ENCODE data around the gene PILRA. TPM values are rescaled to one million over a fixed set of nuclear protein-coding genes. Genes with fewer than 3 reads are reported as not detected.

The PILRA gene
- total and polyA plus RNA-seq, 2 of the 13 experiments (the other 11 are each of a cell fraction or from before 2014, with no cell fraction given) = 0.13 to 1.3 TPM

DNA sequence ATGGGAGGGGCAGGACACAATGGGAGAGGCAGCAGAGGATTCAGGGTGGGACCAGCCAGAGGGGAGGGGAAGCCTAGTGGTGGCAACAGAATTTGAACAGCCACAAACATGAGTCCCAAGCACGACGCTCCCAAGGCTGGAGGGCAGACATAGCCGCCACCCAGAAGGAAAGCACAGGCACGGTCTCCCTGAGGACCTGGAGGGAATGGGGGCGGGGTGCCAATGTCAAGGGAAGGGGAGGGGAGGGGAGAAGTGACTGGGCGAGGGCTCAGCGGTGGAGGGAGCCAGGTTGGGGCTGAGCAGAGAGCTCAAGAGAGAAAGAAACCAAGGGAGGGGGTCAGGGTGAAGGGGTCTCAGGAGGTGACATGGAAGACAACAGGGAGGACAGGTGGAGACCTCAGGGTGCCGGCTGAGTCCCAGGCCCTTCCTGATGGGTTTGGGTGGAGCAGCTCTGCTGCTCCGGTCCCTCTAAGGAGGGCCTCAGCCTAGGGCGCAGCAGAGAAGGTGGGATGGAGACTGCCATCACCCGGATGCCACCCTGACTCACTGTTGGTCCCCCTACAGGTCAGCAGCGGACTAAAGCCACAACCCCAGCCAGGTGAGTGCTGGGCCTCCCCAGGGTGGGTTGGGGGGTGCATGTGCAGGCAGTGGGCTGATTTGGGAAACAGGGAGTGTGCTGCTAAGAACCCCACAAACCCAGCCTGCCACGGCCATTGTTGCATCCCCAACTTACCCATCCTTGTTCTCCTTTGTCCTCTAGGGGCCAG is 24.2 kb downstream of the PILRA start:
- Histone ChIP-seq H3K4me2 (ENCODE audit: low read depth, low read length) (no peak overlapping the region), H3K9ac (ENCODE audit: insufficient read depth, low read depth, low read length) (no peak overlapping the region), H2AFZ (ENCODE audit: low read length) (no peak overlapping the region), H3K79me2 (ENCODE audit: insufficient read depth, low read length) (no peaks in the 10 kb centered on the region), H3K36me3 (replicated peaks in 1 of 2; ENCODE audit: control insufficient read depth in 1 of 2, insufficient read depth in 2 of 2, low read length in 2 of 2) (no peaks in the 10 kb centered on the region), H4K20me1 (ENCODE audit: insufficient read depth, low read length) (no peaks in the 10 kb centered on the region), H3K4me3 (replicated peaks in 1 of 3; ENCODE audit: insufficient read depth in 1 of 3, low read depth in 2 of 3, low read length in 3 of 3) (no peak overlapping the region), H3K4me1 (ENCODE audit: insufficient read depth, low read length) (peaks cover 17% of the 10 kb centered on the region), H3K27ac (ENCODE audit: extremely low read length, insufficient read depth, low read length) (no peak overlapping the region), H3K9me3 (ENCODE audit: low read length) (no peaks in the 10 kb centered on the region), H3K27me3 (ENCODE audit: control insufficient read depth in 1 of 2, insufficient read depth in 2 of 2, low read length in 2 of 2) (peaks cover 2 to 3% of the 10 kb centered on the region in 2 experiments; a peak in 2 of 5 replicates)
- no peak for FAIRE-seq
- peak; percentile 69 for ATAC-seq
- POLR2A ChIA-PET = interaction anchor here (2.4 kb wide), 1 partner anchor 31 kb away, joined by 10 read pairs; the partner anchor contains the start of gene ZCWPW1
- DNase-seq (ENCODE audit: low spot score) = no peak
- BruUV-seq (replicated peaks) = no TSS peak
- 43% methylated on average over 9 of the region's 13 CpGs for WGBS (ENCODE audit: low lambda C conversion rate)
- CTCF ChIA-PET (ENCODE audit: low intra/inter-chr PET ratio, low total read pairs) = no interaction called here
- TF ChIP-seq, protein P1, sequence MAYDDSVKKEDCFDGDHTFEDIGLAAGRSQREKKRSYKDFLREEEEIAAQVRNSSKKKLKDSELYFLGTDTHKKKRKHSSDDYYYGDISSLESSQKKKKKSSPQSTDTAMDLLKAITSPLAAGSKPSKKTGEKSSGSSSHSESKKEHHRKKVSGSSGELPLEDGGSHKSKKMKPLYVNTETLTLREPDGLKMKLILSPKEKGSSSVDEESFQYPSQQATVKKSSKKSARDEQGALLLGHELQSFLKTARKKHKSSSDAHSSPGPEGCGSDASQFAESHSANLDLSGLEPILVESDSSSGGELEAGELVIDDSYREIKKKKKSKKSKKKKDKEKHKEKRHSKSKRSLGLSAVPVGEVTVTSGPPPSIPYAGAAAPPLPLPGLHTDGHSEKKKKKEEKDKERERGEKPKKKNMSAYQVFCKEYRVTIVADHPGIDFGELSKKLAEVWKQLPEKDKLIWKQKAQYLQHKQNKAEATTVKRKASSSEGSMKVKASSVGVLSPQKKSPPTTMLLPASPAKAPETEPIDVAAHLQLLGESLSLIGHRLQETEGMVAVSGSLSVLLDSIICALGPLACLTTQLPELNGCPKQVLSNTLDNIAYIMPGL (CRISPR knock-in tag; IDR thresholded peaks at IDR 0.05; ENCODE audit: borderline replicate concordance in 1 of 2, low read depth in 1 of 2) = no peak
- TF ChIP-seq, protein P2, sequence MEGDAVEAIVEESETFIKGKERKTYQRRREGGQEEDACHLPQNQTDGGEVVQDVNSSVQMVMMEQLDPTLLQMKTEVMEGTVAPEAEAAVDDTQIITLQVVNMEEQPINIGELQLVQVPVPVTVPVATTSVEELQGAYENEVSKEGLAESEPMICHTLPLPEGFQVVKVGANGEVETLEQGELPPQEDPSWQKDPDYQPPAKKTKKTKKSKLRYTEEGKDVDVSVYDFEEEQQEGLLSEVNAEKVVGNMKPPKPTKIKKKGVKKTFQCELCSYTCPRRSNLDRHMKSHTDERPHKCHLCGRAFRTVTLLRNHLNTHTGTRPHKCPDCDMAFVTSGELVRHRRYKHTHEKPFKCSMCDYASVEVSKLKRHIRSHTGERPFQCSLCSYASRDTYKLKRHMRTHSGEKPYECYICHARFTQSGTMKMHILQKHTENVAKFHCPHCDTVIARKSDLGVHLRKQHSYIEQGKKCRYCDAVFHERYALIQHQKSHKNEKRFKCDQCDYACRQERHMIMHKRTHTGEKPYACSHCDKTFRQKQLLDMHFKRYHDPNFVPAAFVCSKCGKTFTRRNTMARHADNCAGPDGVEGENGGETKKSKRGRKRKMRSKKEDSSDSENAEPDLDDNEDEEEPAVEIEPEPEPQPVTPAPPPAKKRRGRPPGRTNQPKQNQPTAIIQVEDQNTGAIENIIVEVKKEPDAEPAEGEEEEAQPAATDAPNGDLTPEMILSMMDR (CRISPR knock-in tag; IDR thresholded peaks at IDR 0.05) = peak; percentile 19
- in situ Hi-C loops (cut with HindIII; ENCODE audit: extremely low pct_ligation_motif_present, low pct_unique_long_range_greater_than_20kb) (no loop called here), intact Hi-C loops (cut with micrococcal nuclease; ENCODE audit: unreplicated experiment) (no loop called here)

Data from HepG2 (cell line).